Stimulated activated naive B cell treated with anti-CD40 and anti-IgM and Interleukin-4, amounts not matched to agents 10 μg/mL and 1 μg/mL and 100 μg/mL, for 72 hours (primary cell): ENCODE measurements around the gene DISP3.

ENCODE experiments used
- ATAC-seq, 2 donors: fragments of 150-1000 bp; cut with Tn5 transposase; replicated peaks; 2 replicates each; pipeline ENCODE4 v1.10.0; 2021; ENCODE audit warnings: moderate library complexity in 1 of 2
- DNase-seq: peaks from one replicate; pipeline ENCODE4 v3.0.0; 2021
- H3K27ac Mint-ChIP-seq: one replicate; pipeline ENCODE4 v1.8.0; 2022; ENCODE audit warnings: mild to moderate bottlenecking, mixed read lengths
- H3K27me3 Mint-ChIP-seq, 2 donors: one replicate each; pipeline ENCODE4 v1.8.0; 2022; ENCODE audit warnings: mixed read lengths in 2 of 2
- H3K36me3 Mint-ChIP-seq, 2 donors: one replicate each; pipeline ENCODE4 v1.8.0; 2022; ENCODE audit warnings: mixed read lengths in 2 of 2, mild to moderate bottlenecking in 1 of 2
- H3K4me1 Mint-ChIP-seq, 2 donors: one replicate each; pipeline ENCODE4 v1.8.0; 2022; ENCODE audit warnings: mixed read lengths in 2 of 2, mild to moderate bottlenecking in 1 of 2
- H3K4me3 Mint-ChIP-seq, 2 donors: one replicate each; pipeline ENCODE4 v1.8.0; 2022; ENCODE audit warnings: mild to moderate bottlenecking in 2 of 2, mixed read lengths in 2 of 2, moderate library complexity in 1 of 2
- H3K9me3 Mint-ChIP-seq, 2 donors: one replicate each; pipeline ENCODE4 v1.8.0; 2022; ENCODE audit warnings: mixed read lengths in 2 of 2, mild to moderate bottlenecking in 1 of 2

The DISP3 gene

GRCh38 chr1:11448373-11449099 lies 30.4 kb upstream of the DISP3 start:
- no peaks in the 10 kb centered on the region for H3K36me3 Mint-ChIP-seq
- ATAC-seq (no peak), DNase-seq (no peak)
- no peaks in the 10 kb centered on the region for H3K9me3 Mint-ChIP-seq
- H3K4me1 Mint-ChIP-seq, result no peaks in the 10 kb centered on the region
- H3K27ac Mint-ChIP-seq, result no peak overlapping the region
- no peak overlapping the region for H3K4me3 Mint-ChIP-seq
- H3K27me3 Mint-ChIP-seq, result peaks cover 30 to 35% of the 10 kb centered on the region in 2 donors

DNA sequence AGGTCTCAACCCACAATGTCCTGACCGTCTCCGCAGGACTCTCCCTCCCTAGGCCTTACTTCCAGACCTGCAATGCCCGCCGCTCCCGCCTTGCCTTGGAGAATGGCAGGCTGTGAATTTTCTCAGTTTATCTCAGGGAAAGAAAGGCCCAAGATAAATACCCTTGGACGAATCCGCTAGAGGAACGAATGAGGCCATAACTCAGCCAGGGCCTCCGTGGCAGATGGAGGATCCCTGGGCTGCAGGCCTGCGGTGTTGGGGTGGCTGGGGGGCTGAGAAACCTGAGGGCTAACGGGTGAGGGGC lies 29.9 kb upstream of the DISP3 start:
- ATAC-seq (no peak), DNase-seq (no peak)
- H3K9me3 Mint-ChIP-seq, result no peaks in the 10 kb centered on the region
- peaks cover 31 to 36% of the 10 kb centered on the region in 2 donors for H3K27me3 Mint-ChIP-seq
- H3K4me1 Mint-ChIP-seq, result no peaks in the 10 kb centered on the region
- H3K36me3 Mint-ChIP-seq, result no peaks in the 10 kb centered on the region
- no peak overlapping the region for H3K4me3 Mint-ChIP-seq
- H3K27ac Mint-ChIP-seq, result no peak overlapping the region

GRCh38 chr1:11450310-11450709 lies 28.6 kb upstream of the DISP3 start:
- DNase-seq (no peak), ATAC-seq (no peak)
- no peak overlapping the region for H3K27ac Mint-ChIP-seq
- H3K36me3 Mint-ChIP-seq, result no peaks in the 10 kb centered on the region
- H3K4me3 Mint-ChIP-seq, result no peak overlapping the region
- H3K27me3 Mint-ChIP-seq, result peaks cover 29 to 36% of the 10 kb centered on the region in 2 donors
- H3K4me1 Mint-ChIP-seq, result no peaks in the 10 kb centered on the region
- no peaks in the 10 kb centered on the region for H3K9me3 Mint-ChIP-seq

DNA sequence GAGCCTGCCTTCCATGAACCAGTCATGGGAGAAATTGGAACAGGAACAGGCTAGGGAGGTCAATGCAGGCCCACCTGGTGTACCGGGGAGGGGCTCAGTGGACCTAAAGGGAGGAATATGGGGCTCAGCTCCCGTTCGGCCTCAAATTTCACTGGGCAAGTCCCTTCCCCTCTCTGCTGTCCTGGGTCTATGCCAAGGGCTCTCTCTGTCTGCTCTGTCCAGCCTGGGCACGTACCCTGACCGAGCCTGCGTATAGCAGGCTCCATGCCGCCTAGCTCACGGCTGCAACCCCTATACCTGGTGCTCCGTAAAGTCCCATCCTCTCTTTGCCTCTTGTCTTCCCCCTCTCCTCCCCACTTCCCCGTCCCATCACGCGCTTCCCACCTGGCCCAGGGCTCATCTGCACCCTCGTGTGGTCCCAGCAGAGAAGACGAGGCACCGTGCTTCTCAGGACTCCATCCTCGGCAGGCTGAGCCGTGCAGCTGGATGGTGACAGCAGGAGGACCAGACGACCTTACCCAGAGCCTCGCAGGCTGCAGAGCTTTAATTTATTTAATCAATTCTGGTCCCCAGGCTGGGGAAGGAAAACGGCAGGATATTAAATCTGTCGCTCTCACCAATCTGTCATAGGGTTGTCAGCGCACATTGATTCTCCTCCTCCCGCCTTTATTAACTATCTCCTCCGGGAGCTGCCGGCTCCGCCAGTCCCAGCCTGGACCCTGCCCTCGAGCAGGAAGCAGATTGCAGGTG lies 25.0 kb upstream of the DISP3 start:
- H3K27ac Mint-ChIP-seq, result peak overlapping the region; percentile 33
- no peaks in the 10 kb centered on the region for H3K4me1 Mint-ChIP-seq
- H3K36me3 Mint-ChIP-seq, result no peaks in the 10 kb centered on the region
- peaks cover 37 to 40% of the 10 kb centered on the region in 2 donors for H3K27me3 Mint-ChIP-seq
- no peak for ATAC-seq
- H3K4me3 Mint-ChIP-seq, result no peak overlapping the region
- no peak for DNase-seq
- H3K9me3 Mint-ChIP-seq, result no peaks in the 10 kb centered on the region

GRCh38 chr1:11455967-11456570 lies 22.9 kb upstream of the DISP3 start:
- no peak for DNase-seq
- Mint-ChIP-seq H3K27me3 (peaks cover 49 to 55% of the 10 kb centered on the region in 2 donors), H3K36me3 (no peaks in the 10 kb centered on the region), H3K4me3 (no peak overlapping the region), H3K4me1 (no peaks in the 10 kb centered on the region), H3K27ac (no peak overlapping the region), H3K9me3 (no peaks in the 10 kb centered on the region)
- no peak for ATAC-seq

DNA sequence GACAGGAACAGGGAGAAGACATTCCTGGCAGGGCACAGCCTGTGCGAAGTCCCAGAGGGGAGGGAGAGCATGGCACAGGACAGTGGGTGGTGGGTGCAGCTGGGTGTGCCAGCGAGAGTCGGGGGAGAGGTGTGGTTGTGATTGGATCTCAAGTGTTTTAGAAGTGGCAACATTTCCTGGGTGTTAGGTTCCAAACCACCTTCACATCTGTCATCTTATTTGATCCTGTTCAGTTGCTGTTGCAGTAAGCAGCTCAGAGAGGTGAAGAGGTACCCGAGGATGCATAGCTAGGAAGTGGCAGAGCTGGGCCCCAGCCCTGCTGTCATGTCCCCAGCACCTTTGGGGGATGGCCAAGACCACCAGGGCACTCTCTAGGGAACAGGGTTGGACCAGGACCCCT lies 22.0 kb upstream of the DISP3 start:
- Mint-ChIP-seq H3K27me3 (peaks cover 51 to 59% of the 10 kb centered on the region in 2 donors), H3K36me3 (no peaks in the 10 kb centered on the region), H3K4me1 (no peaks in the 10 kb centered on the region), H3K27ac (no peak overlapping the region), H3K4me3 (no peak overlapping the region), H3K9me3 (no peaks in the 10 kb centered on the region)
- DNase-seq (no peak), ATAC-seq (no peak)

DNA sequence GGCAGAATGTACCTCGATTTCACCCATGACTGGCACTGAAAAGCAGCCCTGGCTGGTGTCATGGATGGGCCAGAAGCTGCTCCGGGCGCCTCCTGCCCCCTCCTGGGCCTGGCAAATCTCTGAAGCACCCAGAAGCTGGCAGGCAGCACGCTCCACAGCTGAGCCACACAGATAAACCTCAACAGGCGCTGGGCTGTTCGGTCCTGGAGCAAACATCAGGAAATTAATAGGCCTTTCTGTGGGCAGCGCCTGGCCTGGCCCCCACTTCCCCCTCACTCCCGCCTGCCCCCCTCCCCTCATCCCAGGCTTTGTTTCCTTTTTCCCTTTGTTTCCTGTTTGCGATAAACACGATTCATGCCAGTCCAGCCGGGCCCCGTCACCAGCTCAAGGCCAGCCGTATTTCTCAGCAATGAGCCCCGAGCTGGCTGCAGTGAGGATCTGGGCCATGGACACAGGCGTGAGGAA lies 20.1 kb upstream of the DISP3 start:
- Mint-ChIP-seq H3K36me3 (no peaks in the 10 kb centered on the region), H3K27ac (no peak overlapping the region)

DNA sequence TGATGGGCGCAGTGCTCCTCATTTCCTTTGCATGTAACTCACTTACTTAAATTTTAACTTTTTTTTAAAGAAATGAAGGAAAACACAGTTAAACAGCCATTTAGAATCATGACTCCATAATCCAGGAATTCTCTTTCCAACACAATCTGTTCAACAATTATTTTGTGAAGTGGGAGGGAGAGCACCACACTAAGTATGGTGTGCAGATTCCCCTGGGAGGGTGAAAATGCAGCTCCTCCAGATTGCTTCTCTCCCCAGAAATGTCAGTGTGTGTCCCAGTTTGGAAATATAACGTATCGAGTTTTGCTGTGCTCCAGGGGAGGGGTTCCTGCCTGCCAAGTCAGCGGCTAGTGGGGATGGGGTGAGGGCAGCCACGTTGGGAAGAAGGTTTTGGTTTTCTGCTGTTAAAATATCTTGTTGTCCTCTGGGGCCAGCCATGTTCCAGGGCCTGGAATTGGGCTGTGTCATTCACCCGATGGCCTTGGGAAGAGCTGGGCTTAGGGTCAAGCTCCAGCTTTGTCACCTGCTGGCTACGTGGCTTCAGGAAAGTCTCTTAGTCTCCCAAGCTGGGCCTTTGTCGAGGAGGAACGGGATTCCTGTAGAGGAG lies 17.3 kb upstream of the DISP3 start:
- ATAC-seq, result no peak
- H3K27me3 Mint-ChIP-seq, result peaks cover 46 to 64% of the 10 kb centered on the region in 2 donors

More for the DNA sequence above, 20.1 kb upstream of the DISP3 start:
- no peak overlapping the region for H3K4me3 Mint-ChIP-seq
- no peak for DNase-seq
- no peak for ATAC-seq
- no peaks in the 10 kb centered on the region for H3K4me1 Mint-ChIP-seq
- peaks cover 52 to 75% of the 10 kb centered on the region in 2 donors for H3K27me3 Mint-ChIP-seq
- H3K9me3 Mint-ChIP-seq, result no peaks in the 10 kb centered on the region

GRCh38 chr1:11462224-11462923 lies 16.6 kb upstream of the DISP3 start:
- no peak for ATAC-seq
- H3K4me3 Mint-ChIP-seq, result no peak overlapping the region
- no peak for DNase-seq
- no peak overlapping the region for H3K27ac Mint-ChIP-seq
- H3K36me3 Mint-ChIP-seq, result no peaks in the 10 kb centered on the region
- no peaks in the 10 kb centered on the region for H3K9me3 Mint-ChIP-seq
- peaks cover 45 to 59% of the 10 kb centered on the region in 2 donors for H3K27me3 Mint-ChIP-seq
- H3K4me1 Mint-ChIP-seq, result no peaks in the 10 kb centered on the region

More for the DNA sequence above, 17.3 kb upstream of the DISP3 start:
- no peak overlapping the region for H3K27ac Mint-ChIP-seq
- H3K9me3 Mint-ChIP-seq, result no peaks in the 10 kb centered on the region
- H3K4me1 Mint-ChIP-seq, result no peaks in the 10 kb centered on the region
- no peak for DNase-seq
- H3K4me3 Mint-ChIP-seq, result no peak overlapping the region
- H3K36me3 Mint-ChIP-seq, result no peaks in the 10 kb centered on the region

GRCh38 chr1:11463177-11463576 lies 15.8 kb upstream of the DISP3 start:
- Mint-ChIP-seq H3K36me3 (no peaks in the 10 kb centered on the region), H3K4me3 (no peak overlapping the region), H3K4me1 (no peaks in the 10 kb centered on the region), H3K27ac (no peak overlapping the region), H3K9me3 (no peaks in the 10 kb centered on the region), H3K27me3 (peaks cover 39 to 60% of the 10 kb centered on the region in 2 donors)
- DNase-seq (no peak), ATAC-seq (no peak)

- no peaks in the 10 kb centered on the region for H3K9me3 Mint-ChIP-seq
- no peak overlapping the region for H3K27ac Mint-ChIP-seq
- no peak overlapping the region for H3K4me3 Mint-ChIP-seq
- DNase-seq (no peak), ATAC-seq (no peak)
- H3K36me3 Mint-ChIP-seq, result no peaks in the 10 kb centered on the region
- no peaks in the 10 kb centered on the region for H3K4me1 Mint-ChIP-seq
- H3K27me3 Mint-ChIP-seq, result peaks cover 35 to 58% of the 10 kb centered on the region in 2 donors
These were observed 13.6 kb upstream of the DISP3 start for GRCh38 chr1:11465307-11465706.

DNA sequence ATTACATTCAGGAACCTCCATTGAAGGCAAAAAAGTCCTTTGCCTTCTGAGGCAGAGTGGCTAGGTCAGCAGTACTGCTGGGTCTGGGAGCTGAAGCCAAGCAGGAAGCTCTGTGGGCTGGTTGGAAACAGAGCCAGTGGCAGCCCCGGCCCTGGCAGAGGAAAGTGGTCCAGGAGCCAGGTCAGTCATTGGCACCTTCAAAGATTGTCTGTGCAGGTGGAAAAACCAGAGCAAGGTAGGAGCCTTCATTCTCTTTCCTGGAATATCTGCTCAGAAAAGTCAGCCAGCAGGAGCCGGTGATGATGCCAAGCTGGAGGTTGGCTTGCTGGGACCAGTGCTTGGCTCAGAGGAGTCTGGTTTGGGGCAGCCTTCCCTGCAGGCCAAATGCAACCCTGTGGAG lies 12.5 kb upstream of the DISP3 start:
- H3K9me3 Mint-ChIP-seq, result no peaks in the 10 kb centered on the region
- H3K4me3 Mint-ChIP-seq, result no peak overlapping the region
- no peaks in the 10 kb centered on the region for H3K4me1 Mint-ChIP-seq
- peaks cover 31 to 48% of the 10 kb centered on the region in 2 donors for H3K27me3 Mint-ChIP-seq
- DNase-seq (no peak), ATAC-seq (no peak)
- H3K27ac Mint-ChIP-seq, result no peak overlapping the region
- H3K36me3 Mint-ChIP-seq, result no peaks in the 10 kb centered on the region

DNA sequence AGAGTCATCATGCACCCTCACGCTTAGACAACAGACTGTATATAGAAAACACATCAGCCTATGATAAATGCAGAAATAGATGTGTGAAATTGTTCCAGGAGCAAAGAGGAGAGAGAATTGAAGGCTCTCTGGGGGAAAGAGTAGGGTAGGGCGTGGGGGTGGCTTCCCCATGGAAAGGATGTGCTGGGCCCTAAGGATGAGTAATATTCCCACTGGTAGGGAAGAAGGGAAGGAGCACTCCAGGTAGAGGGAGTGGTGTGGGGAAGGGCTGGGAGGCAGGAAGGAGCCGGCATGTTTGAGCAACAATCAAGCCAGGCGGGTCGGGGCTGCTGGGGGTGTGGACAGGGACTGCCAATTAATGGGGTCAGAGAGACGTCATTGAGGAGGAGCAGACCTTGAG lies 10.1 kb upstream of the DISP3 start:
- ATAC-seq (no peak), DNase-seq (no peak)
- no peak overlapping the region for H3K4me3 Mint-ChIP-seq
- no peaks in the 10 kb centered on the region for H3K4me1 Mint-ChIP-seq
- no peaks in the 10 kb centered on the region for H3K9me3 Mint-ChIP-seq
- peaks cover 27 to 30% of the 10 kb centered on the region in 2 donors for H3K27me3 Mint-ChIP-seq
- H3K27ac Mint-ChIP-seq, result no peak overlapping the region
- no peaks in the 10 kb centered on the region for H3K36me3 Mint-ChIP-seq

- ATAC-seq (no peak), DNase-seq (no peak)
- Mint-ChIP-seq H3K36me3 (no peaks in the 10 kb centered on the region), H3K27ac (no peak overlapping the region), H3K4me1 (no peaks in the 10 kb centered on the region), H3K27me3 (peaks cover 30 to 43% of the 10 kb centered on the region in 2 donors), H3K9me3 (no peaks in the 10 kb centered on the region), H3K4me3 (no peak overlapping the region)
These were observed 8.0 kb upstream of the DISP3 start for GRCh38 chr1:11470912-11471311.
